Spleen (tissue), 11 donors: ENCODE data around the gene FADS1. TPM values are rescaled to one million over a fixed set of nuclear protein-coding genes. Genes with fewer than 3 reads are reported as not detected.

Experiments
- DNase-seq: peaks from one replicate; pipeline ENCODE4 v3.0.0-alpha.2; 2020
- H3K27ac ChIP-seq, 8 donors: fragments of 200-600 bp; sonication (generic) in 7 of 8; 1 replicate in 4 of 8; 2 replicates in 4 of 8; pipeline versions ENCODE4 v1.5.0 to v1.8.0; 2016 to 2021; ENCODE audit warnings: inconsistent platforms in 4 of 8, mild to moderate bottlenecking in 4 of 8, moderate library complexity in 1 of 8
- H3K27me3 ChIP-seq, 7 donors: fragments of 200-600 bp; sonication (generic) in 6 of 7; replicated peaks in 1 of 7; 1 replicate in 4 of 7; 2 replicates in 3 of 7; pipeline versions ENCODE4 v1.5.0 to v1.8.0; 2016 to 2021; ENCODE audit warnings: inconsistent platforms in 3 of 7, mild to moderate bottlenecking in 1 of 7
- H3K36me3 ChIP-seq, 6 donors: fragments of 200-600 bp; sonication (generic) in 5 of 6; 1 replicate in 4 of 6; 2 replicates in 2 of 6; pipeline versions ENCODE4 v1.5.0 to v1.8.0; 2016 to 2021; ENCODE audit warnings: inconsistent platforms in 2 of 6
- H3K4me1 ChIP-seq, 6 donors: fragments of 200-600 bp; sonication (generic) in 5 of 6; 1 replicate in 3 of 6; 2 replicates in 3 of 6; pipeline versions ENCODE4 v1.5.0 to v1.8.0; 2016 to 2021; ENCODE audit warnings: inconsistent platforms in 3 of 6
- H3K4me3 ChIP-seq, 8 donors: fragments of 200-600 bp; sonication (generic) in 7 of 8; 1 replicate in 4 of 8; 2 replicates in 4 of 8; pipeline versions ENCODE4 v1.5.0 to v1.8.0; 2016 to 2021; ENCODE audit warnings: inconsistent platforms in 4 of 8, mild to moderate bottlenecking in 4 of 8, moderate library complexity in 2 of 8
- H3K9me3 ChIP-seq, 8 donors: fragments of 200-600 bp; sonication (generic) in 7 of 8; 1 replicate in 4 of 8; 2 replicates in 4 of 8; pipeline versions ENCODE4 v1.5.0 to v1.8.0; 2016 to 2021; ENCODE audit warnings: inconsistent platforms in 4 of 8
- CTCF ChIP-seq, 11 experiments: fragments of 200-600 bp in 7 of 11; fragments of 450-650 bp in 4 of 11; sonication (generic) in 4 of 11; IDR thresholded peaks in 8 of 11; conservative IDR thresholded peaks in 3 of 11; 1 replicate in 7 of 11; 2 replicates in 4 of 11; pipeline versions ENCODE4 v1.4.0 to v1.8.0; 2016 to 2021; ENCODE audit warnings: antibody characterized with exemption in 11 of 11, inconsistent platforms in 4 of 11, mild to moderate bottlenecking in 1 of 11
- POLR2A ChIP-seq, 3 donors: fragments of 450-650 bp; IDR thresholded peaks; one replicate each; pipeline ENCODE4 v1.5.1; 2017; ENCODE audit warnings: antibody characterized with exemption in 3 of 3, mild to moderate bottlenecking in 1 of 3
- POLR2AphosphoS5 ChIP-seq, 3 donors: sonication (generic); formaldehyde crosslinking; IDR thresholded peaks; one replicate each; pipeline ENCODE4 v1.5.1; 2017; ENCODE audit warnings: antibody characterized with exemption in 3 of 3
- WGBS, 5 donors: extraction: QIAGEN DNeasy Blood & Tissue Kit in 3 of 5; methylation state at CpG; one replicate each; pipeline versions ENCODE4 v1.1.5 to v1.1.7; 2013 to 2018; 5-methylcytosine and 5-hydroxymethylcytosine counted together
- intact Hi-C: fragments of 100-400 bp; cut with DNase I; formaldehyde crosslinking; loops from one replicate; pipeline ENCODE4 v1.15.0; 2023; ENCODE audit warnings: low total_unique reads
- polyA plus RNA-seq, 3 donors: library from polyadenylated mRNA; stranded (reverse); fragments of 200-250 nt; gene quantifications; one replicate each; pipeline ENCODE4 v1.2.1, GENCODE V29; 2013
- total RNA-seq, 7 donors: library from RNA; depleted of rRNA in 3 of 7; stranded (reverse); fragments of >200 nt in 3 of 7; fragmentation: NEBNext Ultra II Directional in 4 of 7; extraction: Animal tissue kit (Norgen Biotek cat#: 25700) in 4 of 7; gene quantifications; one replicate each; pipeline versions ENCODE4 v1.1.0 to v1.2.1, GENCODE V29; 2016 to 2021
- donor health status: healthy with polysubstance abuse.
- donor health status: DM: no; HTN: no; CAD: no; lungs with moderate emphysema.
- donor health status: DM: no; HTN: no; CAD: no.
- donor health status: Bipolar disorder and iron deficiency.
- donor health status: healthy.
- donor health status: DM: no; HTN: no; CAD: no.
- donor health status: DM: yes; HTN: yes; CAD: no.

The FADS1 gene
- total and polyA plus RNA-seq, 10 donors = 2.2 to 25.6 (median 10.4) TPM

DNA sequence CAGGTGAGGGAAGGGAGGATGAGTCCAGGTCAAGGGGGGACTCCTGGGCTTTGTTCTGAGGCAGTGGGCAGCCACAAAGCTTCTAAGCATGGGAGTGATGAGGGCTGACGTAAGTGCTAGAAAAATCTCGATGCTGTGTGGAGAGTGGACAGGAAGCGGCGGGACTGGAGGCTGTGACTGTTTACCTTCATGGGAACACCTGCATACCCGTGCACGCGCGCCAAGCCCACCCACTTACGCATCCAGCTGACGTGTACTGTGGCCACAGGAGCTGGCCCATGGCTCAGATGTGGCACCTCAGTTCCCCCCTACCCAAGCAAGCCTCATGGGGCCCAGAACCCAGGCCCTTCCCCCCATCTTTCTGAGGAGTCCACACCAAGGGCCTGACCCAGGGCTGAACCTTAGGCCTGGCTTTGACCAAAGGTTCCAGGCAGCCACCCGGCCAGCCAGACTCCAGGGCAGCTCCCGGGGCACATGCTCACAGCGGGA lies 50.4 kb downstream of the FADS1 start:
- peaks cover 0 to 32% (median 0%) of the 10 kb centered on the region in 7 donors for H3K27me3 ChIP-seq
- H3K9me3 ChIP-seq = no peaks in the 10 kb centered on the region
- H3K27ac ChIP-seq = no peak overlapping the region
- TF ChIP-seq POLR2AphosphoS5 (IDR thresholded peaks at IDR 0.05) (no peak), POLR2A (IDR thresholded peaks at IDR 0.05) (no peak), CTCF (IDR thresholded peaks at IDR 0.05 in 8 of 11, conservative IDR thresholded peaks at IDR 0.05 in 3 of 11) (no peak)
- no peak overlapping the region for H3K4me3 ChIP-seq
- 73 to 85% (median 80%) methylated on average over 10 to 13 of the region's 13 CpGs for WGBS, 5 donors
- no peaks in the 10 kb centered on the region for H3K36me3 ChIP-seq
- H3K4me1 ChIP-seq = no peaks in the 10 kb centered on the region
- DNase-seq = no peak
- intact Hi-C loops = no loop called here

DNA sequence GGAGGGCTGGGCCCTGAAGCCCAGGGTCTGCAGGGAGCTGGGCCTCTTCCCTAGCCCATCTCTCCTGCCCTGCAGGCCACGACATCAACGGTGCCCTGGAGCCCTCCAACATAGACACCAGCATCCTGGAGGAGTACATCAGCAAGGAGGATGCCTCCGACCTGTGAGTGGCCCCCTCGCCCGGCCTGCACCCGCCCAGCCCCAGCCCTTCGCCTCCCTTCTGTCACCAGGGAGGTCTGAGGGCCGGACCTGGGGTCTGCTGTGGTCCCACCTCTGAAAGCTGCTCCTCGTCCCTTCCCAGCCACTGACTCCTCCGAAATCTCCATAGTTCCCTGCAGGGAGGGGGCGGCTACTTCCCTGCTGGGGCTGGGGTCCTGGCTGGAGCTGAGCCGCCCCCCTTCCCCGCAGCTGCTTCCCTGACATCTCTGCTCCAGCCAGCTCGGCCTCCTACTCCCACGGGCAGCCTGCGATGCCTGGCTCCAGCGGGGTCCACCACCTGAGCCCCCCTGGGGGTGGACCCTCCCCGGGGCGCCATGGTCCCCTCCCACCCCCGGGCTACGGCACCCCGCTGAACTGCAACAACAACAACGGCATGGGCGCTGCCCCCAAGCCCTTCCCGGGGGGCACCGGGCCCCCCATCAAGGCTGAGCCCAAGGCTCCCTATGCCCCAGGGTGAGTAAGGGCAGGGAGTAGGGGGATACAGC lies 51.1 kb downstream of the FADS1 start:
- no peak overlapping the region for H3K27ac ChIP-seq

GRCh38 chr11:61764606-61765260 lies 52.1 kb downstream of the FADS1 start:
- H3K9me3 ChIP-seq = no peaks in the 10 kb centered on the region
- H3K27me3 ChIP-seq = peaks cover 0 to 43% (median 0%) of the 10 kb centered on the region in 7 donors
- H3K4me3 ChIP-seq = no peak overlapping the region
- DNase-seq = no peak
- H3K4me1 ChIP-seq = no peaks in the 10 kb centered on the region
- intact Hi-C loops = no loop called here
- no peak for TF ChIP-seq POLR2A (IDR thresholded peaks at IDR 0.05)
- no peak for TF ChIP-seq POLR2AphosphoS5 (IDR thresholded peaks at IDR 0.05)
- no peak for TF ChIP-seq CTCF (IDR thresholded peaks at IDR 0.05 in 8 of 11, conservative IDR thresholded peaks at IDR 0.05 in 3 of 11)
- H3K27ac ChIP-seq = no peak overlapping the region
- H3K36me3 ChIP-seq = no peaks in the 10 kb centered on the region
- 45 to 77% (median 69%) methylated on average over 7 to 22 of the region's 22 CpGs for WGBS, 5 donors

More for the DNA sequence above, 51.1 kb downstream of the FADS1 start:
- intact Hi-C loops = no loop called here
- H3K9me3 ChIP-seq = no peaks in the 10 kb centered on the region
- no peaks in the 10 kb centered on the region for H3K4me1 ChIP-seq
- H3K4me3 ChIP-seq = no peak overlapping the region
- no peaks in the 10 kb centered on the region for H3K36me3 ChIP-seq
- peaks cover 0 to 38% (median 0%) of the 10 kb centered on the region in 7 donors for H3K27me3 ChIP-seq
- WGBS, 5 donors = 84 to 91% (median 88%) methylated on average over 9 to 26 of the region's 26 CpGs
- no peak for DNase-seq
- TF ChIP-seq POLR2A (IDR thresholded peaks at IDR 0.05) = no peak
- TF ChIP-seq CTCF (IDR thresholded peaks at IDR 0.05 in 8 of 11, conservative IDR thresholded peaks at IDR 0.05 in 3 of 11) = no peak
- TF ChIP-seq POLR2AphosphoS5 (IDR thresholded peaks at IDR 0.05) = no peak
